Measurements from ENCODE around the gene AUNIP.

AUNIP gene

DNA sequence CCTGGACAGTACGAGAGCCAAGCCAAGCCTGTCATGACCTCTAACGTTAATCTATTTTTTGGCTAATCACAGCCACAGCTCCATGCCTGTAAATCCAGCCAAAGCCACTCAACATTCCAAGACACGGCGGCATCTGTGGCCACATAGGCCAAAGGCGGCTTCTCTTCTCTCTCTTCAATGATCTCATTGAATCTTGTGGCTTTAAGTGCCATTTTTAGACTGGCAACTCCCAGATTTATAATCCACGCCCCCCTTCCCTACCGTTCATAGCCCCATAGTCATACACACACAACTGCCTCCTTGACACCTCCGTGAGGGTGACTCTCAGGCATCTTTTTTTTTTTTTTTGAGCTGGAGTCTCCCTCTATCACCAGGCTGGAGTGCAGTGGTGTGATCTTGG is 64.9 kb downstream of the AUNIP start:
- no peak for DNase-seq (ENCODE audit: low spot score)

- peak; percentile 61 for DNase-seq (ENCODE audit: low spot score)
Measured at GRCh38 chr1:25793585-25794170, 65.6 kb downstream of the AUNIP start.

GRCh38 chr1:25792115-25792514 is 67.1 kb downstream of the AUNIP start:
- no peak for DNase-seq (ENCODE audit: low spot score)

DNA sequence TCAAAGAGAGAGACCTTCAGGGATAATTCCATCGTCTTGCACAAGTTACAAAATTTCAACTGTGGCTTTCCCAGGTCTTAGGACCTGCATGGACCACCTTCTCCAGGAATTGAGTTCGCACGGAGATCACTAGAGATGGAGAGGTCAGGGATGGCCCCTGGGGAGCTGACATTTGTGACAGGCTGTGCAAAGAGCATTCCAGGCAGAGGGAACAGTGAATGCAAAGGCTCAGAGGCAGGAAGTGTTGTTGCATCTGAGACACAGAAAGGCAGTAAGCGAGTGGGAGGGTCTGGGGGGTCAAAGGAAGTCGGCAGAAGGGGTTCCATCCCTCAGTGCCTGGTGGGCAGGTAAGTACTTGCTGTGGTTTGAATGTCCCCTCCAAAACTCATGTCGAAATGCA is 68.8 kb downstream of the AUNIP start:
- DNase-seq (ENCODE audit: low spot score) = no peak

DNA sequence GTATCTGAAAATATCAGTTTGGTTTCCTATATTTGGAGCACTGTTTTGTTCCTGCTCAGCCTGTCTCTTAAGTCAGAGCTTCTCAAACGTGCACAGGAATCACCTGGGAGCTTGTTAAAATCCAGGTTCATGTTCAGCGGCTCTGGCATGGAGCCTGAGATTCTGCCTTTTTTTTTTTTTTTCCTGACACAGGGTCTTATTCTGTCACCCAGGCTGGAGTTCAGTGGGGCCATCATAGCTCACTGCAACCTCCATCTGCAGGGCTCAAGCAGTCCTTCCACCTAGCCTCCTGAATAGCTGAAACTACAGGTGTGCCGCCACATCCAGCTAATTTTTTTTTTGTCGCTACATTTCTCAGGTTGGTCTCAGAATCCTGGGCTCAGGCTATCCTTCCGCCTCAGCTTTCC is 71.5 kb downstream of the AUNIP start:
- DNase-seq (ENCODE audit: low spot score) = no peak

GRCh38 chr1:25786887-25787759 is 72.1 kb downstream of the AUNIP start:
- no peak for DNase-seq (ENCODE audit: low spot score)

GRCh38 chr1:25785333-25786067 is 73.8 kb downstream of the AUNIP start:
- DNase-seq (ENCODE audit: low spot score) = no peak

- DNase-seq (ENCODE audit: low spot score) = peak; percentile 83
Measured at GRCh38 chr1:25784575-25785051, 74.6 kb downstream of the AUNIP start.
